Measurements from ENCODE around the gene KRTAP21-1. TPM values are rescaled to one million over a fixed set of nuclear protein-coding genes. Genes with fewer than 3 reads are reported as not detected.

Gene KRTAP21-1
- polyA plus RNA-seq, 1 donor from 2014 or later, result not detected

GRCh38 chr21:30718239-30718909, 36.9 kb downstream of the KRTAP21-1 start, which contains the start of gene KRTAP21-3:
Gene KRTAP21-3 (minus strand): TSS chr21:30718777. CDS start chr21:30718759, 18 bp downstream.
- TF ChIP-seq SMC3 (conservative IDR thresholded peaks at IDR 0.05; ENCODE audit: poor library complexity) (no peak), REST (IDR thresholded peaks at IDR 0.05; ENCODE audit: borderline replicate concordance) (no peak), TAF1 (IDR thresholded peaks at IDR 0.05; ENCODE audit: low read depth) (no peak), RAD21 (conservative IDR thresholded peaks at IDR 0.05) (no peak), MXI1 (conservative IDR thresholded peaks at IDR 0.05; ENCODE audit: poor library complexity, severe bottlenecking) (no peak), EP300 (conservative IDR thresholded peaks at IDR 0.05; ENCODE audit: poor library complexity, severe bottlenecking) (no peak), CTCF (IDR thresholded peaks at IDR 0.05; ENCODE audit: poor library complexity, severe bottlenecking) (no peak), POLR2AphosphoS5 (IDR thresholded peaks at IDR 0.05) (no peak), EZH2 (IDR thresholded peaks at IDR 0.05; ENCODE audit: borderline replicate concordance, insufficient read depth, low read length, poor library complexity, severe bottlenecking) (no peak)
- no peaks in the 10 kb centered on the region for H3F3A ChIP-seq (ENCODE audit: insufficient read depth, low read length, poor library complexity, severe bottlenecking)

GRCh38 chr21:30717105-30717504, 38.1 kb downstream of the KRTAP21-1 start:
- Histone ChIP-seq H3K27ac (ENCODE audit: low read length) (no peak overlapping the region), H3K36me3 (ENCODE audit: insufficient read depth, low read length) (no peaks in the 10 kb centered on the region), H3K9me3 (ENCODE audit: low read length) (no peaks in the 10 kb centered on the region), H3K79me2 (replicated peaks; ENCODE audit: insufficient read depth, low read length) (no peaks in the 10 kb centered on the region), H3K27me3 (ENCODE audit: insufficient read depth, low read depth, low read length) (no peaks in the 10 kb centered on the region), H3K4me2 (ENCODE audit: low read length) (no peak overlapping the region), H3K9ac (ENCODE audit: low read length) (no peak overlapping the region), H3F3A (ENCODE audit: insufficient read depth, low read length, poor library complexity, severe bottlenecking) (no peaks in the 10 kb centered on the region), H3K4me3 (ENCODE audit: low read length) (no peak overlapping the region), H2AFZ (ENCODE audit: low read depth, low read length) (no peak overlapping the region), H3K9me2 (ENCODE audit: insufficient read depth, low read length) (no peaks in the 10 kb centered on the region), H4K20me1 (ENCODE audit: insufficient read depth) (no peaks in the 10 kb centered on the region)
- TF ChIP-seq POLR2AphosphoS5 (IDR thresholded peaks at IDR 0.05), result no peak
- TF ChIP-seq TAF1 (IDR thresholded peaks at IDR 0.05; ENCODE audit: low read depth), result no peak
- TF ChIP-seq CTCF (IDR thresholded peaks at IDR 0.05; ENCODE audit: poor library complexity, severe bottlenecking), result no peak
- TF ChIP-seq MXI1 (conservative IDR thresholded peaks at IDR 0.05; ENCODE audit: poor library complexity, severe bottlenecking), result no peak
- TF ChIP-seq EZH2 (IDR thresholded peaks at IDR 0.05; ENCODE audit: borderline replicate concordance, insufficient read depth, low read length, poor library complexity, severe bottlenecking), result no peak
- TF ChIP-seq SMC3 (conservative IDR thresholded peaks at IDR 0.05; ENCODE audit: poor library complexity), result no peak

More at GRCh38 chr21:30718239-30718909, 36.9 kb downstream of the KRTAP21-1 start, which contains the start of gene KRTAP21-3:
- H3K27ac ChIP-seq (ENCODE audit: low read length), result no peak within 1 kb of the TSS
- H3K27me3 ChIP-seq (ENCODE audit: insufficient read depth, low read depth, low read length), result no peaks in the 10 kb centered on the region
- H3K36me3 ChIP-seq (ENCODE audit: insufficient read depth, low read length), result no peaks in the 10 kb centered on the region
- no peaks in the 10 kb centered on the region for H3K79me2 ChIP-seq (replicated peaks; ENCODE audit: insufficient read depth, low read length)
- H3K9me2 ChIP-seq (ENCODE audit: insufficient read depth, low read length), result no peaks in the 10 kb centered on the region
- no peak within 1 kb of the TSS for H2AFZ ChIP-seq (ENCODE audit: low read depth, low read length)
- H3K4me3 ChIP-seq (ENCODE audit: low read length), result no peak within 1 kb of the TSS
- no peak within 1 kb of the TSS for H3K4me2 ChIP-seq (ENCODE audit: low read length)
- no peaks in the 10 kb centered on the region for H3K9me3 ChIP-seq (ENCODE audit: low read length)
- H3K9ac ChIP-seq (ENCODE audit: low read length), result no peak within 1 kb of the TSS
- no peaks in the 10 kb centered on the region for H4K20me1 ChIP-seq (ENCODE audit: insufficient read depth)
